Skeletal muscle satellite cell (primary cell): ENCODE measurements around the gene GPR87.

ENCODE experiments used
- H3K27me3 ChIP-seq: 2 replicates; pipeline ENCODE4 v1.7.0; 2013; ENCODE audit warnings: low read length; ENCODE audit not compliant: control insufficient read depth, insufficient read depth
- H3K36me3 ChIP-seq: 2 replicates; pipeline ENCODE4 v1.7.0; 2013; ENCODE audit warnings: mild to moderate bottlenecking, control low read depth, low read length; ENCODE audit not compliant: insufficient read depth
- H3K4me1 ChIP-seq: 2 replicates; pipeline ENCODE4 v1.7.0; 2013; ENCODE audit warnings: low read length; ENCODE audit not compliant: control insufficient read depth, insufficient read depth
- H3K4me2 ChIP-seq: 2 replicates; pipeline ENCODE4 v1.7.0; 2013; ENCODE audit warnings: mild to moderate bottlenecking, low read length
- H3K4me3 ChIP-seq: 2 replicates; pipeline ENCODE4 v1.7.0; 2013; ENCODE audit warnings: low read length
- H3K9ac ChIP-seq: 2 replicates; pipeline ENCODE4 v1.7.0; 2013; ENCODE audit warnings: mild to moderate bottlenecking, low read depth, low read length, moderate library complexity
- H3K9me3 ChIP-seq: replicated peaks from 2 replicates; pipeline ENCODE4 v1.7.0; 2013; ENCODE audit warnings: mild to moderate bottlenecking, control low read depth, low read length

Gene GPR87

DNA sequence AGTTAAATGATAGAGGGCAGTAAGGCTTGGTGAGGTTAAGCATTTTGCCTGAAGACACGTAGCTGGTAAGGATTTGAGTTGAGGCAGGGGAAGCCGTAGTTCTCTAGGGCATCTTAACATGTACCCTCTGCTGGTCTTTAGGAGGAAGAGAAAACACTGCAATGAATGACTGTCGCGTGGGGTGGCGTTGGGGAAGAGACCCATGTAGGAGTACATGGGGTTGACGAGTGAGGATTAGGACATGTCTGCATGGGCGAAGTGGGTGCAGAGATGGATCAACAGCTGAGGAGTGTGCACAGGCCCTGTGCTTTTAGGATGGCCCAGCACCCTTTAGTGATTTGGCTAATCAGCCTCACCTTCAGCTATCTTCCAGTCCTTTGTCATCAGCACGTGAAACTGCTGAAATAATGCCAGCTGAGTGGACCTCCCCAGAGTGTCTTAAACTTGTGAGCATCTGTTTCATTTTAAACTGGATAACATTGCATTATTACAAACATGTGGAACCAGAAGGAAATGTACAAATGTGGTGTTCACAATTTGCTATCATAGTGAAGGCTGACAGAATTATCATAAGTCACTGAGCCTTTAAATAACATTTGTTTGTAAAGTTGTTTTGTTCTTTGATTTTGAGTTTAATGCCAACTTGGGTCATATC, 53.6 kb downstream of the GPR87 start:
- Histone ChIP-seq H3K4me3 (no peak overlapping the region), H3K36me3 (no peaks in the 10 kb centered on the region), H3K9ac (no peak overlapping the region), H3K4me2 (no peak overlapping the region), H3K9me3 (no peaks in the 10 kb centered on the region), H3K27me3 (no peaks in the 10 kb centered on the region), H3K4me1 (no peaks in the 10 kb centered on the region)

DNA sequence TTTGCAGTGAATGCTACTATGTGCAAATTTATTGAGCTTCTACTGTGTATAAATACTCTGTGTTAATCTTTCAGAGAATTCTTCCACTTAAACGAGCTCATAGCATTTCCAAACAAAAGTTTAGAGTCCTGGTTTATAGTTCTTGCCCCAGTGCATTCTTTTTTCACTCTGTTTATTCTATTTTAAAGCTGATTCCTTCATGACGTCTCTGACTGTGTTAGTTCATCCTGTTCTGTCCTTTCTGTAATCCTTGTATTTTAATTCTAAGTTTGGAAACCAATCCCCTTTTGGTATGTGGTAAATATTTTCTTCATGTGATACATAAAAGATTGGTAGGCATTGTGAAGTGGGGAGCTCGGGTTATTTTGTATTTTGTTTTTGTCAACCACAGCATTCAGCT, 57.0 kb downstream of the GPR87 start:
- Histone ChIP-seq H3K36me3 (no peaks in the 10 kb centered on the region), H3K4me1 (no peaks in the 10 kb centered on the region), H3K9ac (no peak overlapping the region), H3K4me3 (no peak overlapping the region), H3K4me2 (no peak overlapping the region), H3K9me3 (no peaks in the 10 kb centered on the region), H3K27me3 (no peaks in the 10 kb centered on the region)

GRCh38 chr3:151256749-151257148, 59.9 kb downstream of the GPR87 start:
- no peak overlapping the region for H3K4me2 ChIP-seq
- H3K36me3 ChIP-seq, result no peaks in the 10 kb centered on the region
- H3K4me1 ChIP-seq, result no peaks in the 10 kb centered on the region
- H3K9ac ChIP-seq, result no peak overlapping the region
- H3K9me3 ChIP-seq, result no peaks in the 10 kb centered on the region
- H3K27me3 ChIP-seq, result no peaks in the 10 kb centered on the region
- no peak overlapping the region for H3K4me3 ChIP-seq

GRCh38 chr3:151248772-151249337, 67.8 kb downstream of the GPR87 start:
- Histone ChIP-seq H3K36me3 (no peaks in the 10 kb centered on the region), H3K9ac (no peak overlapping the region), H3K4me1 (no peaks in the 10 kb centered on the region), H3K4me3 (no peak overlapping the region), H3K27me3 (no peaks in the 10 kb centered on the region), H3K9me3 (no peaks in the 10 kb centered on the region), H3K4me2 (no peak overlapping the region)
